ENCODE data around the gene DYNLT5.
"Not testable (repeated sequence)": the region's sequence is repeated elsewhere in the genome, so short reads cannot be mapped to it uniquely, and the experiment has no call there.

The DYNLT5 gene

GRCh38 chr1:66732407-66733166, 19.7 kb upstream of the DYNLT5 start:
- no peak overlapping the region for H3K4me3 ChIP-seq (ENCODE audit: low read depth, low read length, poor library complexity, severe bottlenecking)
- no peaks in the 10 kb centered on the region for H3K9me2 ChIP-seq (ENCODE audit: low read depth, low read length)
- H4K20me1 ChIP-seq (ENCODE audit: insufficient read depth, low read length): no peaks in the 10 kb centered on the region
- no peak overlapping the region for H3K9ac ChIP-seq (ENCODE audit: low read length)
- H3K4me2 ChIP-seq (ENCODE audit: low read length): no peak overlapping the region
- H3K4me1 ChIP-seq (ENCODE audit: insufficient read depth, low read length, severe bottlenecking): peaks cover 22% of the 10 kb centered on the region
- no peaks in the 10 kb centered on the region for H3F3A ChIP-seq (ENCODE audit: insufficient read depth, low read length)
- H2AFZ ChIP-seq (ENCODE audit: low read length): no peak overlapping the region
- no peak overlapping the region for H3K27ac ChIP-seq (ENCODE audit: low read depth, low read length, poor library complexity, severe bottlenecking)
- H3K79me2 ChIP-seq (ENCODE audit: insufficient read depth, low read length): no peaks in the 10 kb centered on the region
- H3K36me3 ChIP-seq (ENCODE audit: insufficient read depth, low read length): no peaks in the 10 kb centered on the region
- no peak for TF ChIP-seq CTCF (IDR thresholded peaks at IDR 0.05; ENCODE audit: low read length)
- TF ChIP-seq EZH2 (IDR thresholded peaks at IDR 0.05; ENCODE audit: borderline replicate concordance, low read length): no peak
- no peaks in the 10 kb centered on the region for H3K27me3 ChIP-seq (ENCODE audit: insufficient read depth, low read length)
- H3K9me3 ChIP-seq (ENCODE audit: low read length): no peaks in the 10 kb centered on the region

GRCh38 chr1:66733348-66734017, 18.8 kb upstream of the DYNLT5 start:
- H3K4me3 ChIP-seq (ENCODE audit: low read depth, low read length, poor library complexity, severe bottlenecking): no peak overlapping the region
- no peaks in the 10 kb centered on the region for H3K79me2 ChIP-seq (ENCODE audit: insufficient read depth, low read length)
- TF ChIP-seq CTCF (IDR thresholded peaks at IDR 0.05; ENCODE audit: low read length) (peak; percentile 51), EZH2 (IDR thresholded peaks at IDR 0.05; ENCODE audit: borderline replicate concordance, low read length) (no peak)
- H3K9ac ChIP-seq (ENCODE audit: low read length): no peak overlapping the region
- H4K20me1 ChIP-seq (ENCODE audit: insufficient read depth, low read length): no peaks in the 10 kb centered on the region
- no peaks in the 10 kb centered on the region for H3F3A ChIP-seq (ENCODE audit: insufficient read depth, low read length)
- H3K4me2 ChIP-seq (ENCODE audit: low read length): peak overlapping the region; percentile 19; the same call in 1 of the 2 replicates
- H3K9me2 ChIP-seq (ENCODE audit: low read depth, low read length): no peaks in the 10 kb centered on the region
- no peaks in the 10 kb centered on the region for H3K27me3 ChIP-seq (ENCODE audit: insufficient read depth, low read length)
- H3K4me1 ChIP-seq (ENCODE audit: insufficient read depth, low read length, severe bottlenecking): peaks cover 22% of the 10 kb centered on the region
- H3K36me3 ChIP-seq (ENCODE audit: insufficient read depth, low read length): no peaks in the 10 kb centered on the region
- H3K9me3 ChIP-seq (ENCODE audit: low read length): no peaks in the 10 kb centered on the region
- peak overlapping the region; percentile 99 for H2AFZ ChIP-seq (ENCODE audit: low read length)
- H3K27ac ChIP-seq (ENCODE audit: low read depth, low read length, poor library complexity, severe bottlenecking): no peak overlapping the region

- H3F3A ChIP-seq (ENCODE audit: insufficient read depth, low read length); H3K9ac ChIP-seq (ENCODE audit: low read length); H3K36me3 ChIP-seq (ENCODE audit: insufficient read depth, low read length); H3K9me3 ChIP-seq (ENCODE audit: low read length); H3K4me3 ChIP-seq (ENCODE audit: low read depth, low read length, poor library complexity, severe bottlenecking); H3K9me2 ChIP-seq (ENCODE audit: low read depth, low read length); H4K20me1 ChIP-seq (ENCODE audit: insufficient read depth, low read length); H3K79me2 ChIP-seq (ENCODE audit: insufficient read depth, low read length); H3K27ac ChIP-seq (ENCODE audit: low read depth, low read length, poor library complexity, severe bottlenecking); H2AFZ ChIP-seq (ENCODE audit: low read length); H3K4me2 ChIP-seq (ENCODE audit: low read length); H3K27me3 ChIP-seq (ENCODE audit: insufficient read depth, low read length): not testable (repeated sequence)
- H3K4me1 ChIP-seq (ENCODE audit: insufficient read depth, low read length, severe bottlenecking): peaks cover 24% of the 10 kb centered on the region
These were observed 17.7 kb upstream of the DYNLT5 start for GRCh38 chr1:66734531-66734930.

All from OCI-LY1 (cell line).